ENCODE results near the gene RAP2C.

- TF ChIP-seq CTCF (IDR thresholded peaks at IDR 0.05 in 4 of 5, conservative IDR thresholded peaks at IDR 0.05 in 1 of 5) (no peak), POLR2A (IDR thresholded peaks at IDR 0.05) (no peak)
Measured at GRCh38 chrX:132153166-132153565, 66.1 kb downstream of the RAP2C start.
